NCI-H1048 (cell line): Measurements from ENCODE around the gene SLC30A10.
"Not testable (repeated sequence)": the region's sequence is repeated elsewhere in the genome, so short reads cannot be mapped to it uniquely, and the experiment has no call there.

Experiments used
- DNase-seq: peaks from one replicate; lab custom pipeline; 2025; lab: John Stamatoyannopoulos, UW

SLC30A10 gene

GRCh38 chr1:219927956-219928790 is at the start of gene SLC30A10:
Gene SLC30A10, minus strand, starts transcription at chr1:219928557. Its CDS starts 117 bp downstream, at chr1:219928440.
- DNase-seq: no peak

- DNase-seq: no peak
These were observed 44.9 kb upstream of the SLC30A10 start for GRCh38 chr1:219973213-219973612.

- no peak for DNase-seq
These were observed 39.0 kb upstream of the SLC30A10 start for GRCh38 chr1:219967361-219967760.

GRCh38 chr1:219966071-219966349 is 37.7 kb upstream of the SLC30A10 start:
- no peak for DNase-seq

- DNase-seq: no peak
These were observed 37.1 kb upstream of the SLC30A10 start for GRCh38 chr1:219965285-219966070.

- no peak for DNase-seq
These were observed 35.1 kb upstream of the SLC30A10 start for GRCh38 chr1:219963432-219963831.

GRCh38 chr1:219961684-219962083 is 33.3 kb upstream of the SLC30A10 start:
- DNase-seq: no peak

GRCh38 chr1:219959540-219960203 is 31.3 kb upstream of the SLC30A10 start:
- DNase-seq: no peak

GRCh38 chr1:219958875-219959417 is 30.6 kb upstream of the SLC30A10 start:
- DNase-seq: no peak

GRCh38 chr1:219954736-219955421 is 26.5 kb upstream of the SLC30A10 start:
- DNase-seq: no peak

- DNase-seq: no peak
These were observed 25.7 kb upstream of the SLC30A10 start for GRCh38 chr1:219954052-219954451.

GRCh38 chr1:219952361-219952760 is 24.0 kb upstream of the SLC30A10 start:
- DNase-seq: no peak

GRCh38 chr1:219949227-219949626 is 20.9 kb upstream of the SLC30A10 start:
- DNase-seq: not testable (repeated sequence)

- DNase-seq: not testable (repeated sequence)
These were observed 20.4 kb upstream of the SLC30A10 start for GRCh38 chr1:219948766-219949165.

- DNase-seq: no peak
These were observed 17.4 kb upstream of the SLC30A10 start for GRCh38 chr1:219945795-219946194.

GRCh38 chr1:219941179-219942118 is 13.1 kb upstream of the SLC30A10 start:
- DNase-seq: no peak

- no peak for DNase-seq
These were observed 12.3 kb upstream of the SLC30A10 start for GRCh38 chr1:219940707-219941106.

GRCh38 chr1:219938706-219939105 is 10.3 kb upstream of the SLC30A10 start:
- DNase-seq: no peak

GRCh38 chr1:219933763-219934162 is 5.4 kb upstream of the SLC30A10 start:
- DNase-seq: not testable (repeated sequence)

- DNase-seq: no peak
These were observed 2.7 kb upstream of the SLC30A10 start for GRCh38 chr1:219931033-219931432.

- DNase-seq: no peak
These were observed 398 bp upstream of the SLC30A10 start for GRCh38 chr1:219928791-219929118.
